ENCODE results near the gene MAJIN. TPM values are rescaled to one million over a fixed set of nuclear protein-coding genes. Genes with fewer than 3 reads are reported as not detected.

Gene MAJIN
- polyA plus RNA-seq, 1 of the 3 experiments (the other 2 are of a cell fraction), result not detected

GRCh38 chr11:64996327-64996709 lies 24.4 kb upstream of the MAJIN start:
- no peak for TF ChIP-seq MEF2A (IDR thresholded peaks at IDR 0.05; ENCODE audit: borderline replicate concordance, low read depth)
- TF ChIP-seq POLR2AphosphoS5 (IDR thresholded peaks at IDR 0.05; ENCODE audit: low read depth, low read length), result no peak
- no peak for TF ChIP-seq MXI1 (IDR thresholded peaks at IDR 0.05; ENCODE audit: low read depth, low read length)
- no peak for TF ChIP-seq CTCF (IDR thresholded peaks at IDR 0.05)
- TF ChIP-seq SIN3A (IDR thresholded peaks at IDR 0.05; ENCODE audit: borderline replicate concordance, low read depth, low read length), result no peak
- TF ChIP-seq YY1 (IDR thresholded peaks at IDR 0.05; ENCODE audit: low read depth), result no peak
- no peak for TF ChIP-seq FOSL2 (IDR thresholded peaks at IDR 0.05; ENCODE audit: borderline replicate concordance, low read depth)
- no peak for TF ChIP-seq TCF12 (IDR thresholded peaks at IDR 0.05)
- no peak for TF ChIP-seq GABPA (IDR thresholded peaks at IDR 0.05; ENCODE audit: low read depth)
- TF ChIP-seq NRF1 (IDR thresholded peaks at IDR 0.05; ENCODE audit: low read depth, low read length), result no peak
- TF ChIP-seq, protein P1, sequence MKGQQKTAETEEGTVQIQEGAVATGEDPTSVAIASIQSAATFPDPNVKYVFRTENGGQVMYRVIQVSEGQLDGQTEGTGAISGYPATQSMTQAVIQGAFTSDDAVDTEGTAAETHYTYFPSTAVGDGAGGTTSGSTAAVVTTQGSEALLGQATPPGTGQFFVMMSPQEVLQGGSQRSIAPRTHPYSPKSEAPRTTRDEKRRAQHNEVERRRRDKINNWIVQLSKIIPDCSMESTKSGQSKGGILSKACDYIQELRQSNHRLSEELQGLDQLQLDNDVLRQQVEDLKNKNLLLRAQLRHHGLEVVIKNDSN (IDR thresholded peaks at IDR 0.05; ENCODE audit: borderline replicate concordance, low read depth), result no peak
- TF ChIP-seq, protein P2, sequence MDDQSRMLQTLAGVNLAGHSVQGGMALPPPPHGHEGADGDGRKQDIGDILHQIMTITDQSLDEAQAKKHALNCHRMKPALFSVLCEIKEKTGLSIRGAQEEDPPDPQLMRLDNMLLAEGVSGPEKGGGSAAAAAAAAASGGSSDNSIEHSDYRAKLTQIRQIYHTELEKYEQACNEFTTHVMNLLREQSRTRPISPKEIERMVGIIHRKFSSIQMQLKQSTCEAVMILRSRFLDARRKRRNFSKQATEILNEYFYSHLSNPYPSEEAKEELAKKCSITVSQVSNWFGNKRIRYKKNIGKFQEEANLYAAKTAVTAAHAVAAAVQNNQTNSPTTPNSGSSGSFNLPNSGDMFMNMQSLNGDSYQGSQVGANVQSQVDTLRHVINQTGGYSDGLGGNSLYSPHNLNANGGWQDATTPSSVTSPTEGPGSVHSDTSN (IDR thresholded peaks at IDR 0.05), result no peak
- TF ChIP-seq TEAD4 (IDR thresholded peaks at IDR 0.05; ENCODE audit: borderline replicate concordance, insufficient read depth), result no peak
- TF ChIP-seq RAD21 (IDR thresholded peaks at IDR 0.05; ENCODE audit: low read length), result no peak
- TF ChIP-seq RFX5 (IDR thresholded peaks at IDR 0.05; ENCODE audit: low read length), result no peak
- TF ChIP-seq ELF1 (IDR thresholded peaks at IDR 0.05), result no peak
- TF ChIP-seq, protein P3, sequence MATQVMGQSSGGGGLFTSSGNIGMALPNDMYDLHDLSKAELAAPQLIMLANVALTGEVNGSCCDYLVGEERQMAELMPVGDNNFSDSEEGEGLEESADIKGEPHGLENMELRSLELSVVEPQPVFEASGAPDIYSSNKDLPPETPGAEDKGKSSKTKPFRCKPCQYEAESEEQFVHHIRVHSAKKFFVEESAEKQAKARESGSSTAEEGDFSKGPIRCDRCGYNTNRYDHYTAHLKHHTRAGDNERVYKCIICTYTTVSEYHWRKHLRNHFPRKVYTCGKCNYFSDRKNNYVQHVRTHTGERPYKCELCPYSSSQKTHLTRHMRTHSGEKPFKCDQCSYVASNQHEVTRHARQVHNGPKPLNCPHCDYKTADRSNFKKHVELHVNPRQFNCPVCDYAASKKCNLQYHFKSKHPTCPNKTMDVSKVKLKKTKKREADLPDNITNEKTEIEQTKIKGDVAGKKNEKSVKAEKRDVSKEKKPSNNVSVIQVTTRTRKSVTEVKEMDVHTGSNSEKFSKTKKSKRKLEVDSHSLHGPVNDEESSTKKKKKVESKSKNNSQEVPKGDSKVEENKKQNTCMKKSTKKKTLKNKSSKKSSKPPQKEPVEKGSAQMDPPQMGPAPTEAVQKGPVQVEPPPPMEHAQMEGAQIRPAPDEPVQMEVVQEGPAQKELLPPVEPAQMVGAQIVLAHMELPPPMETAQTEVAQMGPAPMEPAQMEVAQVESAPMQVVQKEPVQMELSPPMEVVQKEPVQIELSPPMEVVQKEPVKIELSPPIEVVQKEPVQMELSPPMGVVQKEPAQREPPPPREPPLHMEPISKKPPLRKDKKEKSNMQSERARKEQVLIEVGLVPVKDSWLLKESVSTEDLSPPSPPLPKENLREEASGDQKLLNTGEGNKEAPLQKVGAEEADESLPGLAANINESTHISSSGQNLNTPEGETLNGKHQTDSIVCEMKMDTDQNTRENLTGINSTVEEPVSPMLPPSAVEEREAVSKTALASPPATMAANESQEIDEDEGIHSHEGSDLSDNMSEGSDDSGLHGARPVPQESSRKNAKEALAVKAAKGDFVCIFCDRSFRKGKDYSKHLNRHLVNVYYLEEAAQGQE (IDR thresholded peaks at IDR 0.05; ENCODE audit: low read depth, low read length), result no peak
- TF ChIP-seq RXRA (IDR thresholded peaks at IDR 0.05; ENCODE audit: borderline replicate concordance, low read depth), result no peak
- no peak for TF ChIP-seq GATA2 (CRISPR knock-in tag; IDR thresholded peaks at IDR 0.05)
- Histone ChIP-seq H4K20me1 (ENCODE audit: insufficient read depth) (no peaks in the 10 kb centered on the region), H3K79me2 (ENCODE audit: insufficient read depth) (no peaks in the 10 kb centered on the region), H3K27me3 (ENCODE audit: insufficient read depth) (no peaks in the 10 kb centered on the region), H3K4me3 (ENCODE audit: low read depth in 2 of 2, low read length in 1 of 2) (no peak overlapping the region), H3K4me2 (no peak overlapping the region), H3K36me3 (replicated peaks in 1 of 2; ENCODE audit: control insufficient read depth in 1 of 2, insufficient read depth in 2 of 2, low read length in 1 of 2) (no peaks in the 10 kb centered on the region), H3K9me3 (no peaks in the 10 kb centered on the region), H3K4me1 (ENCODE audit: control insufficient read depth in 1 of 2, insufficient read depth in 2 of 2, low read depth in 1 of 2, low read length in 1 of 2) (no peaks in the 10 kb centered on the region; a peak in 1 of 4 replicates), H3K27ac (ENCODE audit: low read depth in 2 of 2, low read length in 1 of 2) (no peak overlapping the region), H3F3A (replicated peaks; ENCODE audit: insufficient read depth) (no peaks in the 10 kb centered on the region), H3K9me2 (no peaks in the 10 kb centered on the region), H3K9ac (no peak overlapping the region), H2AFZ (ENCODE audit: low read depth) (no peak overlapping the region)
- POLR2A ChIA-PET, result no interaction called here
- no peak for DNase-seq
- 72% methylated on average over 11 of the region's 11 CpGs for WGBS (ENCODE audit: low lambda C conversion rate)
- CTCF ChIA-PET, result interaction anchor here (0.7 to 2.0 kb wide), 10 partner anchors 11 to 150 kb away, joined by 3 to 7 read pairs (median 3); partner anchors contain the start of genes ARL2 and SNX15

Data from SK-N-SH (cell line).